ENCODE data around the gene GTF3C2.

GRCh38 chr2:27336173-27336572 lies 20.4 kb downstream of the GTF3C2 start:
- TF ChIP-seq EP300 (IDR thresholded peaks at IDR 0.05): no peak
- TF ChIP-seq CTCF (IDR thresholded peaks at IDR 0.05): no peak
- no peak for TF ChIP-seq MYC (IDR thresholded peaks at IDR 0.05; ENCODE audit: borderline replicate concordance, low read length)
- no peak for TF ChIP-seq CBX2 (IDR thresholded peaks at IDR 0.05; ENCODE audit: borderline replicate concordance, low read depth)
- TF ChIP-seq ESRRA (IDR thresholded peaks at IDR 0.05; ENCODE audit: borderline replicate concordance, low read length): no peak
- no peak for TF ChIP-seq JUN (IDR thresholded peaks at IDR 0.05)
- no peak for TF ChIP-seq REST (IDR thresholded peaks at IDR 0.05)

Data from A549 (cell line).